Myocyte (in vitro differentiated cells): ENCODE measurements around the gene ZKSCAN5. TPM values are rescaled to one million over a fixed set of nuclear protein-coding genes. Genes with fewer than 3 reads are reported as not detected.
"Not testable (repeated sequence)": the region's sequence is repeated elsewhere in the genome, so short reads cannot be mapped to it uniquely, and the experiment has no call there.

Experiments
- DNase-seq: peaks from one replicate; pipeline ENCODE4 v3.0.0-alpha.2; 2012; ENCODE audit warnings: low read depth
- total RNA-seq: library from RNA; depleted of rRNA; stranded (reverse); fragments of >200 nt; gene quantifications from 2 replicates; pipeline ENCODE4 v1.2.3, GENCODE V29; 2014

ZKSCAN5 gene
- total RNA-seq, 1 donor from 2014 or later: 21.9 TPM

- not testable (repeated sequence) for DNase-seq
Measured at GRCh38 chr7:99580778-99581332, 76.4 kb downstream of the ZKSCAN5 start.

Other genes starting within 250 kb of the ZKSCAN5 start
- gene MYH16, start 231.8 kb upstream of the ZKSCAN5 start, total RNA-seq: not detected in 2 replicates
- 89.4 and 116 TPM in 2 replicates for gene ARPC1A, start 178.8 kb upstream of the ZKSCAN5 start, total RNA-seq
- gene ARPC1B, start 129.9 kb upstream of the ZKSCAN5 start, total RNA-seq: 89.6 and 104 TPM in 2 replicates
- gene PDAP1, start 96.1 kb upstream of the ZKSCAN5 start, total RNA-seq: 208 and 220 TPM in 2 replicates
- gene BUD31, start 95.7 kb upstream of the ZKSCAN5 start, total RNA-seq: 87.1 and 92.2 TPM in 2 replicates
- gene PTCD1, start 65.9 kb upstream of the ZKSCAN5 start, total RNA-seq: 11.4 and 12.3 TPM in 2 replicates
- gene CPSF4, start 65.7 kb upstream of the ZKSCAN5 start, total RNA-seq: 83.1 and 103 TPM in 2 replicates
- gene ATP5MF, start 38.5 kb upstream of the ZKSCAN5 start, total RNA-seq: 2,488 and 4,699 TPM in 2 replicates
- 9.9 and 14.0 TPM in 2 replicates for gene ZNF789, start 31.8 kb upstream of the ZKSCAN5 start, total RNA-seq
- gene ZNF394, start 4.4 kb upstream of the ZKSCAN5 start, total RNA-seq: 17.5 and 19.5 TPM in 2 replicates
- gene FAM200A, start 47.5 kb downstream of the ZKSCAN5 start, total RNA-seq: 14.1 and 15.6 TPM in 2 replicates
- 105 and 110 TPM in 2 replicates for gene ZNF655, start 54.0 kb downstream of the ZKSCAN5 start, total RNA-seq
- gene TMEM225B, start 93.6 kb downstream of the ZKSCAN5 start, total RNA-seq: 1.2 and 1.4 TPM in 2 replicates
- 11.2 and 13.7 TPM in 2 replicates for gene ZSCAN25, start 112.3 kb downstream of the ZKSCAN5 start, total RNA-seq
- not detected in 2 replicates for gene CYP3A5, start 175.3 kb downstream of the ZKSCAN5 start, total RNA-seq
- 0.29 and 0.47 TPM in 2 replicates for gene CYP3A7, start 230.5 kb downstream of the ZKSCAN5 start, total RNA-seq